CD4-positive, alpha-beta T cell (primary cell): Measurements from ENCODE around the gene RCAN2. TPM values are rescaled to one million over a fixed set of nuclear protein-coding genes. Genes with fewer than 3 reads are reported as not detected.

Experiments used
- ATAC-seq: fragments of 200-7000 bp; cut with Tn5 transposase; one replicate; pipeline ENCODE4 v1.10.0; 2022; ENCODE audit warnings: mild to moderate bottlenecking; ENCODE audit not compliant: poor library complexity
- CTCF ChIA-PET: fragments of 350-600 bp; sonication (Branson Sonifier 250); formaldehyde crosslinking; loops from one replicate; lab custom pipeline; 2021; ENCODE audit warnings: antibody characterized with exemption, inconsistent platforms; lab: Charles Lee
- POLR2A ChIA-PET: fragments of 350-600 bp; sonication (Branson Sonifier 250); formaldehyde crosslinking; loops from one replicate; lab custom pipeline; 2021; ENCODE audit warnings: antibody characterized with exemption, inconsistent platforms; lab: Charles Lee
- DNase-seq, 14 experiments: peaks; one replicate each; pipeline ENCODE4 v3.0.0-alpha.2; 2013 to 2020; ENCODE audit warnings: mixed read lengths in 2 of 14
- H3K27ac ChIP-seq, 2 donors: one replicate each; pipeline versions ENCODE4 v1.5.1 to v1.7.0; 2013; ENCODE audit warnings: low read length in 2 of 2, low read depth in 1 of 2, mild to moderate bottlenecking in 1 of 2
- H3K27me3 ChIP-seq, 2 experiments: 1 replicate in 1 of 2; 2 replicates in 1 of 2; pipeline versions ENCODE4 v1.6.1 to v1.7.0; 2013; ENCODE audit warnings: low read length in 2 of 2, control low read depth in 1 of 2, mild to moderate bottlenecking in 1 of 2, moderate library complexity in 1 of 2; ENCODE audit not compliant: insufficient read depth in 2 of 2, control insufficient read depth in 1 of 2
- H3K36me3 ChIP-seq: one replicate; pipeline ENCODE4 v1.6.1; 2013; ENCODE audit warnings: low read length, control low read depth; ENCODE audit not compliant: insufficient read depth
- H3K4me1 ChIP-seq: one replicate; pipeline ENCODE4 v1.6.1; 2013; ENCODE audit warnings: low read length, control low read depth; ENCODE audit not compliant: insufficient read depth
- H3K4me3 ChIP-seq: one replicate; pipeline ENCODE4 v1.5.1; 2013; ENCODE audit warnings: mild to moderate bottlenecking, low read length, moderate library complexity
- H3K9me3 ChIP-seq, 2 experiments: 1 replicate in 1 of 2; 2 replicates in 1 of 2; pipeline versions ENCODE4 v1.6.1 to v1.7.0; 2013; ENCODE audit warnings: low read length in 2 of 2, mild to moderate bottlenecking in 2 of 2, control low read depth in 1 of 2, moderate library complexity in 1 of 2; ENCODE audit not compliant: control insufficient read depth in 1 of 2, insufficient read depth in 1 of 2
- H3K27ac Mint-ChIP-seq: one replicate; pipeline ENCODE4 v1.8.0; 2020; ENCODE audit warnings: mixed read lengths
- H3K27me3 Mint-ChIP-seq: one replicate; pipeline ENCODE4 v1.8.0; 2021; ENCODE audit warnings: mixed read lengths
- H3K36me3 Mint-ChIP-seq: one replicate; pipeline ENCODE4 v1.8.0; 2021; ENCODE audit warnings: low read depth, mixed read lengths
- H3K4me1 Mint-ChIP-seq: one replicate; pipeline ENCODE4 v1.8.0; 2021; ENCODE audit warnings: low read depth, mixed read lengths
- H3K4me3 Mint-ChIP-seq: one replicate; pipeline ENCODE4 v1.8.0; 2020; ENCODE audit warnings: mild to moderate bottlenecking, mixed read lengths
- H3K9me3 Mint-ChIP-seq: one replicate; pipeline ENCODE4 v1.8.0; 2020; ENCODE audit warnings: mixed read lengths
- CTCF ChIP-seq: fragments of 200-600 bp; IDR thresholded peaks from one replicate; pipeline ENCODE4 v1.8.0; 2022; ENCODE audit warnings: antibody characterized with exemption, mild to moderate bottlenecking
- intact Hi-C, 2 experiments: fragments of 100-400 bp; cut with DNase I in 1 of 2; cut with micrococcal nuclease in 1 of 2; formaldehyde crosslinking; loops; one replicate each; pipeline versions ENCODE4 v1.15.1 to v1.9.0; 2023 to 2025; cut with DNase I, micrococcal nuclease
- total RNA-seq, 174 experiments: library from RNA in 2 of 174; stranded (reverse) in 2 of 174; gene quantifications; one replicate each; pipeline ENCODE4 v1.2.3 and lab custom pipeline; 2021 to 2026

Gene RCAN2
- total RNA-seq, 2 experiments from 2014 or later: not detected

- DNase-seq (no peak), ATAC-seq (no peak)
- Histone ChIP-seq H3K27ac (no peak overlapping the region), H3K4me3 (no peak overlapping the region), H3K9me3 (no peaks in the 10 kb centered on the region), H3K4me1 (no peaks in the 10 kb centered on the region), H3K27me3 (no peaks in the 10 kb centered on the region), H3K36me3 (no peaks in the 10 kb centered on the region)
- intact Hi-C loops: no loop called here
- no peak overlapping the region for H3K4me3 Mint-ChIP-seq
- no peaks in the 10 kb centered on the region for H3K9me3 Mint-ChIP-seq
- TF ChIP-seq CTCF: no peak
- ChIA-PET CTCF (no interaction called here), POLR2A (no interaction called here)
- H3K27me3 Mint-ChIP-seq: no peaks in the 10 kb centered on the region
- H3K36me3 Mint-ChIP-seq: no peaks in the 10 kb centered on the region
- H3K4me1 Mint-ChIP-seq: no peaks in the 10 kb centered on the region
- H3K27ac Mint-ChIP-seq: no peak overlapping the region
Observed at GRCh38 chr6:46267515-46267914, 223.7 kb downstream of the RCAN2 start.

GRCh38 chr6:46265373-46265772 is 225.9 kb downstream of the RCAN2 start:
- Mint-ChIP-seq H3K27ac (no peak overlapping the region), H3K9me3 (no peaks in the 10 kb centered on the region), H3K4me3 (no peak overlapping the region), H3K4me1 (no peaks in the 10 kb centered on the region), H3K27me3 (no peaks in the 10 kb centered on the region), H3K36me3 (no peaks in the 10 kb centered on the region)
- no peak for ATAC-seq
- H3K36me3 ChIP-seq: no peaks in the 10 kb centered on the region
- DNase-seq: no peak
- ChIA-PET CTCF (interaction anchor here (1.4 kb wide), 1 partner anchor 18 kb away, joined by 4 read pairs; no protein-coding TSS in a partner anchor), POLR2A (no interaction called here)
- no peak overlapping the region for H3K4me3 ChIP-seq
- no peak for TF ChIP-seq CTCF
- H3K27me3 ChIP-seq: no peaks in the 10 kb centered on the region
- intact Hi-C loops: no loop called here
- no peak overlapping the region for H3K27ac ChIP-seq
- no peaks in the 10 kb centered on the region for H3K9me3 ChIP-seq
- no peaks in the 10 kb centered on the region for H3K4me1 ChIP-seq

DNA sequence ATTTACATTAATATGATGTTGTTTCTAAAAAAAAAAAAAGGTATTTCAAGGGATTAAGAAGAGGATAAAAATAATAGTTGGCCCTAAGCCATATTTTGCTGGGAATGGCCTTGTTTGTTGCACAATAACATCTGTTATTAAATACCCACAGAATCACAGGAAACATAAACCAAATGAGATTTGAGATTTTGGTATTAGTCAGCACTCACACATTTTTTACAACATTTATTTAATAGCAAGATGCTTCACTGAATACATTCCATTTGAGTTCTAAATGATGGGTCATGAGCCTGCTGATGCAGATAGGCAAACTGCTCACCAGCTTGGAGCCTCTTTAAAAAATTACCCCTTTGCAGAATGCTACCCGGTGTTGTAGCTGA is 227.6 kb downstream of the RCAN2 start:
- Histone ChIP-seq H3K4me3 (no peak overlapping the region), H3K27me3 (no peaks in the 10 kb centered on the region), H3K27ac (no peak overlapping the region), H3K4me1 (no peaks in the 10 kb centered on the region), H3K36me3 (no peaks in the 10 kb centered on the region), H3K9me3 (no peaks in the 10 kb centered on the region)
- Mint-ChIP-seq H3K27ac (no peak overlapping the region), H3K36me3 (no peaks in the 10 kb centered on the region), H3K4me1 (no peaks in the 10 kb centered on the region), H3K4me3 (no peak overlapping the region), H3K27me3 (no peaks in the 10 kb centered on the region), H3K9me3 (no peaks in the 10 kb centered on the region)
- ATAC-seq (no peak), DNase-seq (no peak)
- TF ChIP-seq CTCF: no peak
- intact Hi-C loops: no loop called here
- ChIA-PET CTCF (no interaction called here), POLR2A (no interaction called here)
